HFF-Myc (cell line): Measurements from ENCODE around the gene RAB7B.

Experiments used
- DNase-seq: peaks from one replicate; pipeline ENCODE4 v3.0.0-alpha.2; 2011; ENCODE audit warnings: low read depth; ENCODE audit errors: extremely low read depth
- H3K4me3 ChIP-seq: replicated peaks from 2 replicates; pipeline ENCODE4 v1.5.1; 2011; ENCODE audit warnings: low read depth, mild to moderate bottlenecking, control low read depth, low read length
- TF ChIP-seq, protein P1 (sequence below): IDR thresholded peaks from 2 replicates; pipeline ENCODE4 v1.5.1; 2012; ENCODE audit warnings: mild to moderate bottlenecking, low read depth, low read length, control low read depth; ENCODE audit errors: missing control alignments

The RAB7B gene

GRCh38 chr1:205938682-205939081, 64.5 kb downstream of the RAB7B start:
- TF ChIP-seq, protein P1, sequence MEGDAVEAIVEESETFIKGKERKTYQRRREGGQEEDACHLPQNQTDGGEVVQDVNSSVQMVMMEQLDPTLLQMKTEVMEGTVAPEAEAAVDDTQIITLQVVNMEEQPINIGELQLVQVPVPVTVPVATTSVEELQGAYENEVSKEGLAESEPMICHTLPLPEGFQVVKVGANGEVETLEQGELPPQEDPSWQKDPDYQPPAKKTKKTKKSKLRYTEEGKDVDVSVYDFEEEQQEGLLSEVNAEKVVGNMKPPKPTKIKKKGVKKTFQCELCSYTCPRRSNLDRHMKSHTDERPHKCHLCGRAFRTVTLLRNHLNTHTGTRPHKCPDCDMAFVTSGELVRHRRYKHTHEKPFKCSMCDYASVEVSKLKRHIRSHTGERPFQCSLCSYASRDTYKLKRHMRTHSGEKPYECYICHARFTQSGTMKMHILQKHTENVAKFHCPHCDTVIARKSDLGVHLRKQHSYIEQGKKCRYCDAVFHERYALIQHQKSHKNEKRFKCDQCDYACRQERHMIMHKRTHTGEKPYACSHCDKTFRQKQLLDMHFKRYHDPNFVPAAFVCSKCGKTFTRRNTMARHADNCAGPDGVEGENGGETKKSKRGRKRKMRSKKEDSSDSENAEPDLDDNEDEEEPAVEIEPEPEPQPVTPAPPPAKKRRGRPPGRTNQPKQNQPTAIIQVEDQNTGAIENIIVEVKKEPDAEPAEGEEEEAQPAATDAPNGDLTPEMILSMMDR, result no peak
- no peak for DNase-seq
- no peak overlapping the region for H3K4me3 ChIP-seq

DNA sequence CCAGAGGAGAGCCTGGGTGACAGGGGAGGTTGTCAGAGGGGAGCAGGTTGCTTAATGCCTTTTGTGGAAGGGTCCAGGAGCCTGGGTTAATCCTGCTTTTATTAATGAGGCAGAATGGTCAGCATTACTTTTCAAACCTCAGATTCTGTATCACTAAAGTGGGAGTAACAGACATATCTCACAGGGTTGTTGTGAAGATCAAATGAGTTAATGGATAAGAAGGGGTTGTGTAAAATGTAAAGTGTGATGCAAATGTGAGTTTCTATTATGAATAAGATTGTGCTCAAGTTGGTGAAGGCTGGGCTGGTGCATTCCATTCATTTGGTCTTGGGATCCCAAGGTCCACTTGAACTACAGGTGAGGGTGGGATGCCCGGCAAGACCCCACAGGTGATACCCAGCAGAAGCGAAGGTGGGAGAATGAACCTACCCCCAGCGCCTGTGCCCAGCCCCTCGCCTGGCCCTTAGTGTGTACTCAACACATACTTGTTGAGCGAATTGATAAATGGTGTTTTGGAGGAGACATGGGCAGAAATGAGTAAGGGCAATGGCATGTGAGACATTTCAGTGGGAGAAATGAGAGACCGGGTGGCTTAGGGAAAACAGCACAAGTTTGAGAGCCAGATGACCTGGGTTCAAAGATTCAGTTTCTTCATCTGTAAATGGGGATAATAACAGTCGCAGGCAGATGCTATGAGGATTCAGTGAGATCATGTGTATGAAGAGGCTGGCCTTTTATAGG, 66.2 kb downstream of the RAB7B start:
- TF ChIP-seq, protein P1, result no peak
- no peak for DNase-seq
- H3K4me3 ChIP-seq, result no peak overlapping the region

GRCh38 chr1:205936311-205936710, 66.9 kb downstream of the RAB7B start:
- H3K4me3 ChIP-seq, result no peak overlapping the region
- DNase-seq, result no peak
- TF ChIP-seq, protein P1, result no peak

DNA sequence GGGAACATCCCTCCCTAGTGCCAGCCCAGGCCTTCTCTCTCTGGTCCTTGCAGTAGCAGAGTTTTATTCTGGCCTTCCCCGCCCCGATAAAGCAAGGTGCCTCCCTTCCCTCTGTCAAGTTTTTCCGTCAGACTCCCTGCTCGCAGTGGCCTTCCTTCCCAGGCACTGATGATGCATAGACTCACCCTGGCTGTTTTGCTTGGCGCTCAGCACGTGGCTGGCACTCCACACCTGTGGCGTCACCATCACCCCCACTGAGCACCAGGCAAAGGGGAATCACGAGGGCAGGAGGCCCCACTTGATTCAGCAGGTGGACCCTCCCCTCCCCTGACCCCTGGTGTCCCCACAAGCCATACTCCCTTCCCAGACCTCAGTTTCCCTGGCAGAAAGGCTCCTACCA, 67.3 kb downstream of the RAB7B start:
- no peak for DNase-seq
- H3K4me3 ChIP-seq, result no peak overlapping the region
- TF ChIP-seq, protein P1, result no peak

- TF ChIP-seq, protein P1, result no peak
- no peak for DNase-seq
- no peak overlapping the region for H3K4me3 ChIP-seq
These were observed 68.4 kb downstream of the RAB7B start for GRCh38 chr1:205934788-205935187.

DNA sequence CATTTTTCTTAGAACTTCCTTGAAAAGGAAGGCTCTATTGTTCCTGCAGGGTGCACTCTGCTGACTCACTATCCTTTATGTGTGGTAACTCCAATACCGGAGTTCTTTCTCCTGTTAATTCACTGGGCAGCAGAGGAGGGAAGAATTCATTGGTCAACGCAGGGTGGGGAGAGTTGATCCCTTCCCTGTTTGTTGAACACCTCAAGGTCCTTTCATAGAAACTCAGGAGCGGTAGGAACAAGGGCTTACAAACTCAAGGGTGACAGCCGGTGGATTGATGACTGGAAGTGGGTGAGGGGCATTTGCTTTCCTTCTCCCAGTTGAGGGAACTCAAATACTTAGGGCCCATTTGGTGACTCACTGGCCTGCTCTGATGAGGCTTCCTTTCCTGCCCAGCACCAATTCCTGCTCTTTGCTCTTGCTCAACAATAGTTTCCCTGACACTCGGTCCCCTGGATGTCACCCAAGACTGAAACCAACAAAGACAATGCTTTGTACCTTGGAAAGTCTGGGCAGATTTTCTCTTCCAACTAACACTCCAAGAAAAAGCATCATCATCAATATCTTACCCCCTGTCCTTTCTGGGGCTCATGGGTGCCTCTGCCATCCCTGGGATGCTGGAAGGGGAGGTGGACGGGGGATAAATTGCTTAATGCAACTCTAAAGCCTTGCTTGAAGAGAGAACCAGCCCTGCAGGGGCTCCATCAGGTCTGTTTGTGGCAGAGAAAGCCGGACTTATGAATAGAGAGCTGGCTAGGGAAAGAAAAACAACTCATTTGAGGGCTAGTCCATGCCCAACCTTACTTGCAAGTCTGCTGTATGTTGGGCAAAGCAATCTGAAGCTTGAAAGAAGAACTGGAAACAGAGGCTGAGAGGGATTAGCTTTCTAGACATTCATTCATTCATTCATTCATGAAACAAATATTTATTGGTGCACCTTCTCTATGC, 69.2 kb downstream of the RAB7B start:
- DNase-seq, result no peak
- TF ChIP-seq, protein P1, result no peak
- H3K4me3 ChIP-seq, result no peak overlapping the region
